ENCODE measurements around the gene CABP1. TPM values are rescaled to one million over a fixed set of nuclear protein-coding genes. Genes with fewer than 3 reads are reported as not detected.

The CABP1 gene
- total and polyA plus RNA-seq, 10 of the 15 experiments (the other 5 are each of a cell fraction or from before 2014, with no cell fraction given), result 0.16 to 2.4 (median 0.80) TPM; not detected in 2

GRCh38 chr12:120596901-120597300 is 43.5 kb upstream of the CABP1 start:
- Histone ChIP-seq H2AFZ (ENCODE audit: control insufficient read depth, low read depth, low read length) (no peak overlapping the region), H3K27me3 (replicated peaks in 1 of 2; ENCODE audit: control insufficient read depth in 2 of 2, insufficient read depth in 2 of 2, low read length in 1 of 2) (peaks cover 0 to 3% of the 10 kb centered on the region in 2 experiments; a peak in 2 of 4 replicates), H3K4me3 (no peak overlapping the region), H3K4me2 (ENCODE audit: control insufficient read depth, insufficient read depth) (no peak overlapping the region), H3K9ac (ENCODE audit: control insufficient read depth, insufficient read depth, low read length) (no peak overlapping the region), H4K20me1 (ENCODE audit: control insufficient read depth, insufficient read depth) (peaks cover 2% of the 10 kb centered on the region; the same call in 1 of the 2 replicates), H3K36me3 (ENCODE audit: control insufficient read depth in 2 of 2, insufficient read depth in 2 of 2, low read length in 1 of 2) (no peaks in the 10 kb centered on the region), H3K79me2 (ENCODE audit: control insufficient read depth, insufficient read depth, low read length) (no peaks in the 10 kb centered on the region), H3K9me3 (replicated peaks; ENCODE audit: control insufficient read depth, insufficient read depth, low read length) (no peaks in the 10 kb centered on the region), H3K4me1 (ENCODE audit: control insufficient read depth, insufficient read depth, low read length) (no peaks in the 10 kb centered on the region), H3K27ac (ENCODE audit: control insufficient read depth, insufficient read depth) (no peak overlapping the region)
- CTCF ChIA-PET, result no interaction called here
- POLR2A ChIA-PET, result interaction anchor here (0.6 kb wide), 1 partner anchor 292 kb away, joined by 5 read pairs; no protein-coding TSS in a partner anchor
- SMC1A ChIA-PET (ENCODE audit: uncharacterized antibody, unreplicated experiment), result interaction anchor here (0.7 kb wide), 1 partner anchor 16 kb away, joined by 3 read pairs; the partner anchor contains the start of gene POP5
- RAD21 ChIA-PET (ENCODE audit: unreplicated experiment), result interaction anchor here (1.0 kb wide), 1 partner anchor 15 kb away, joined by 3 read pairs; the partner anchor contains the start of gene POP5
- in situ Hi-C loops (cut with MboI), result no loop called here
- ATAC-seq (no peak), FAIRE-seq (no peak), DNase-seq (ENCODE audit: low read depth, low spot score) (no peak)
- intact Hi-C loops (cut with micrococcal nuclease; ENCODE audit: unreplicated experiment), result no loop called here
- no peak for TF ChIP-seq TBL1XR1 (IDR thresholded peaks at IDR 0.05; ENCODE audit: low read depth, low read length)
- no peak for TF ChIP-seq PRDM15 (CRISPR knock-in tag; IDR thresholded peaks at IDR 0.05)
- no peak for TF ChIP-seq HCFC1 (IDR thresholded peaks at IDR 0.05; ENCODE audit: low read length)
- no peak for TF ChIP-seq SMAD1 (IDR thresholded peaks at IDR 0.05; ENCODE audit: low read depth, partially characterized antibody)
- TF ChIP-seq MLLT1 (IDR thresholded peaks at IDR 0.05), result no peak
- TF ChIP-seq IKZF1 (conservative IDR thresholded peaks at IDR 0.05), result no peak
- no peak for TF ChIP-seq CHD2 (IDR thresholded peaks at IDR 0.05; ENCODE audit: borderline replicate concordance, low read depth, low read length)
- TF ChIP-seq RCOR1 (conservative IDR thresholded peaks at IDR 0.05; ENCODE audit: low read depth, low read length), result no peak
- no peak for TF ChIP-seq MTA3 (IDR thresholded peaks at IDR 0.05; ENCODE audit: borderline replicate concordance, low read length)
- no peak for TF ChIP-seq HDAC2 (IDR thresholded peaks at IDR 0.05)
- TF ChIP-seq TAF1 (IDR thresholded peaks at IDR 0.05; ENCODE audit: borderline replicate concordance, low read depth, low read length), result no peak
- TF ChIP-seq POLR2AphosphoS5 (IDR thresholded peaks at IDR 0.05; ENCODE audit: low read length), result no peak
- no peak for TF ChIP-seq ZBED1 (IDR thresholded peaks at IDR 0.05; ENCODE audit: borderline replicate concordance)
- BruUV-seq (replicated peaks), result no TSS peak
- WGBS (ENCODE audit: insufficient coverage, insufficient replicate concordance, low lambda C conversion rate, missing lambda C conversion rate), result 12% methylated on average over 3 of the region's 3 CpGs
